GM12873 (cell line): Measurements from ENCODE around the gene LANCL3.

Experiments used
- CTCF ChIP-seq: IDR thresholded peaks from 2 replicates; pipeline ENCODE4 v1.5.1; 2012; ENCODE audit warnings: low read depth, mild to moderate bottlenecking, moderate library complexity, low read length, control low read depth; ENCODE audit not compliant: insufficient read depth; ENCODE audit errors: missing control alignments

Gene LANCL3

GRCh38 chrX:37580080-37580479 lies 8.6 kb downstream of the LANCL3 start:
- no peak for TF ChIP-seq CTCF

DNA sequence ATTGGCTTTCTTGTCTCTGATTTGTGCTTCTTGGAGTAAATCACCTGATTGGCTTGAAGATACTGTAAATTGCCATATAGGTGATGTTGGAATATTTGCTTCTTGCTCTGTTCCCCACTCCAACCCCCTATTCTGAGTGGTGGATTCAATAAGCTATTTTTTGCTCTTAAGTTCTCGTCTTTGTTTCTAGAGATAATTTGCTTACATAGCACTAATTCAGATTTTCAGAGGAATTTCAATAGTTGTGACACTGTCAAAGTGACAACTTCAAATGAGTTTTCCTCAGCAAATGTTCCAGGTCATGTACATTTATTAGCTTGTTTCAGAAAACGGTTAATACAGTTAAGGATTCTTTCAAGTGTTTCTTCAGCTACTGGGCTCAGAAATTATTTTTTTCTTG lies 18.6 kb downstream of the LANCL3 start:
- TF ChIP-seq CTCF: no peak

GRCh38 chrX:37594755-37595382 lies 23.4 kb downstream of the LANCL3 start:
- no peak for TF ChIP-seq CTCF

- TF ChIP-seq CTCF: no peak
These were observed 28.3 kb downstream of the LANCL3 start for GRCh38 chrX:37599729-37600128.

DNA sequence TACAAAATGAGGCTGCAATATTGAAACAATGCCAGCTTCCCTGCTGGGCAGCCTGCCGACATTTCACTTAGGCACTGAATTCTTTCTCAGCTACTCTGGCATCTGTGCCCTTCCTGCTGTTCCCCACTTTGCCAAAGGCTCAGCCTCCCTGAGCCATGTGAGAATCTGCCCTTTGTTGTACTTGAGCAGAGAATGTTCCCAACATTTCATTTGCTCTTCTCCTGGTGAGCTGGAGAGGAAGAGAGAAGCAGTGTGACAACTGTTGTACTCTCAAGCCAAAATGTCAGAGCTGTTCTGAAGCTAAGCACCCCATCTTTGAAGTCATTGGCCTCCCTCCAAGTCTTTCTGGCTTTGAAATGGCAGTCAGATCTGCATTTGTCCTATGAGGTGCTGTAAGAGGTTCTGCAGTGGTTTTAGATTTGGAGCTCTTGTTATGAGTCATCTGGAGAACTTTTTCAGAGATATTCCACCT lies 32.5 kb downstream of the LANCL3 start:
- no peak for TF ChIP-seq CTCF

- TF ChIP-seq CTCF: no peak
These were observed 35.8 kb downstream of the LANCL3 start for GRCh38 chrX:37607243-37607642.

- TF ChIP-seq CTCF: no peak
These were observed 36.7 kb downstream of the LANCL3 start for GRCh38 chrX:37608156-37608555.
